Measurements from ENCODE around the gene ARID5A. TPM values are rescaled to one million over a fixed set of nuclear protein-coding genes. Genes with fewer than 3 reads are reported as not detected.
A peak's percentile ranks its signal among the peaks of the same experiment; 100 is the strongest.

ARID5A gene
- total and polyA plus RNA-seq, 2 of the 13 experiments (the other 11 are each of a cell fraction or from before 2014, with no cell fraction given) = 6.0 to 9.5 TPM

- TF ChIP-seq ZNF790 (CRISPR knock-in tag; IDR thresholded peaks at IDR 0.05; ENCODE audit: borderline replicate concordance) = no peak
- TF ChIP-seq, protein P1, sequence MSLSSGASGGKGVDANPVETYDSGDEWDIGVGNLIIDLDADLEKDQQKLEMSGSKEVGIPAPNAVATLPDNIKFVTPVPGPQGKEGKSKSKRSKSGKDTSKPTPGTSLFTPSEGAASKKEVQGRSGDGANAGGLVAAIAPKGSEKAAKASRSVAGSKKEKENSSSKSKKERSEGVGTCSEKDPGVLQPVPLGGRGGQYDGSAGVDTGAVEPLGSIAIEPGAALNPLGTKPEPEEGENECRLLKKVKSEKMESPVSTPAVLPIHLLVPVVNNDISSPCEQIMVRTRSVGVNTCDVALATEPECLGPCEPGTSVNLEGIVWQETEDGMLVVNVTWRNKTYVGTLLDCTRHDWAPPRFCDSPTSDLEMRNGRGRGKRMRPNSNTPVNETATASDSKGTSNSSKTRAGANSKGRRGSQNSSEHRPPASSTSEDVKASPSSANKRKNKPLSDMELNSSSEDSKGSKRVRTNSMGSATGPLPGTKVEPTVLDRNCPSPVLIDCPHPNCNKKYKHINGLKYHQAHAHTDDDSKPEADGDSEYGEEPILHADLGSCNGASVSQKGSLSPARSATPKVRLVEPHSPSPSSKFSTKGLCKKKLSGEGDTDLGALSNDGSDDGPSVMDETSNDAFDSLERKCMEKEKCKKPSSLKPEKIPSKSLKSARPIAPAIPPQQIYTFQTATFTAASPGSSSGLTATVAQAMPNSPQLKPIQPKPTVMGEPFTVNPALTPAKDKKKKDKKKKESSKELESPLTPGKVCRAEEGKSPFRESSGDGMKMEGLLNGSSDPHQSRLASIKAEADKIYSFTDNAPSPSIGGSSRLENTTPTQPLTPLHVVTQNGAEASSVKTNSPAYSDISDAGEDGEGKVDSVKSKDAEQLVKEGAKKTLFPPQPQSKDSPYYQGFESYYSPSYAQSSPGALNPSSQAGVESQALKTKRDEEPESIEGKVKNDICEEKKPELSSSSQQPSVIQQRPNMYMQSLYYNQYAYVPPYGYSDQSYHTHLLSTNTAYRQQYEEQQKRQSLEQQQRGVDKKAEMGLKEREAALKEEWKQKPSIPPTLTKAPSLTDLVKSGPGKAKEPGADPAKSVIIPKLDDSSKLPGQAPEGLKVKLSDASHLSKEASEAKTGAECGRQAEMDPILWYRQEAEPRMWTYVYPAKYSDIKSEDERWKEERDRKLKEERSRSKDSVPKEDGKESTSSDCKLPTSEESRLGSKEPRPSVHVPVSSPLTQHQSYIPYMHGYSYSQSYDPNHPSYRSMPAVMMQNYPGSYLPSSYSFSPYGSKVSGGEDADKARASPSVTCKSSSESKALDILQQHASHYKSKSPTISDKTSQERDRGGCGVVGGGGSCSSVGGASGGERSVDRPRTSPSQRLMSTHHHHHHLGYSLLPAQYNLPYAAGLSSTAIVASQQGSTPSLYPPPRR (CRISPR knock-in tag; IDR thresholded peaks at IDR 0.05; ENCODE audit: borderline replicate concordance) = 0 out of 2 replicates have a peak, but pooled peaks have one; percentile 7
- TF ChIP-seq, protein P2, sequence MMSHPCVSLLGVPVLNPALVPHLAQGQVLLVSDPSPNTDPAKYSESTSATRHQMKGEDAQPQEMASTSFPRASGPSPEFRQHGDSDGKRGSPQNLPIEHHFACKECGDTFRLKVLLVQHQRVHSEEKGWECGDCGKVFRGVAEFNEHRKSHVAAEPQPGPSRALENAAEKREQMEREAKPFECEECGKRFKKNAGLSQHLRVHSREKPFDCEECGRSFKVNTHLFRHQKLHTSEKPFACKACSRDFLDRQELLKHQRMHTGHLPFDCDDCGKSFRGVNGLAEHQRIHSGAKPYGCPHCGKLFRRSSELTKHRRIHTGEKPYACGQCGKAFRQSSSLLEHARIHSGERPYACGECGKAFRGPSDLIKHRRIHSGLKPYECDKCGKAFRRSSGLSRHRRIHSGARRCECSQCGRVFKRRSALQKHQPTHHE (CRISPR knock-in tag; IDR thresholded peaks at IDR 0.05; ENCODE audit: borderline replicate concordance) = peak; percentile 76; the same call in 1 of the 2 replicates
- no peak for TF ChIP-seq PBX3 (CRISPR knock-in tag; IDR thresholded peaks at IDR 0.05; ENCODE audit: borderline replicate concordance)
- peak; percentile 91; the same call in 1 of the 2 replicates for TF ChIP-seq DMAP1 (CRISPR knock-in tag; IDR thresholded peaks at IDR 0.05)
- peak; percentile 85; the same call in 1 of the 2 replicates for TF ChIP-seq SMAD3 (CRISPR knock-in tag; IDR thresholded peaks at IDR 0.05)
- TF ChIP-seq CBX5 (CRISPR knock-in tag; IDR thresholded peaks at IDR 0.05; ENCODE audit: borderline replicate concordance) = peak; percentile 65; the same call in 1 of the 2 replicates
- no peak; the same call in none of the 2 replicates for TF ChIP-seq CBFB (CRISPR knock-in tag; IDR thresholded peaks at IDR 0.05)
- TF ChIP-seq ZBTB38 (CRISPR knock-in tag; IDR thresholded peaks at IDR 0.05) = peak; percentile 89
- TF ChIP-seq RARG (CRISPR knock-in tag; IDR thresholded peaks at IDR 0.05; ENCODE audit: low read depth) = peak; percentile 16; the same call in 1 of the 2 replicates
- no peak for TF ChIP-seq ZNF577 (CRISPR knock-in tag; IDR thresholded peaks at IDR 0.05; ENCODE audit: borderline replicate concordance, low read depth)
- TF ChIP-seq ZNF556 (CRISPR knock-in tag; IDR thresholded peaks at IDR 0.05; ENCODE audit: borderline replicate concordance) = peak; percentile 90; the same call in 1 of the 2 replicates
- TF ChIP-seq ZNF768 (CRISPR knock-in tag; IDR thresholded peaks at IDR 0.05) = peak; percentile 73
- TF ChIP-seq, protein P3, sequence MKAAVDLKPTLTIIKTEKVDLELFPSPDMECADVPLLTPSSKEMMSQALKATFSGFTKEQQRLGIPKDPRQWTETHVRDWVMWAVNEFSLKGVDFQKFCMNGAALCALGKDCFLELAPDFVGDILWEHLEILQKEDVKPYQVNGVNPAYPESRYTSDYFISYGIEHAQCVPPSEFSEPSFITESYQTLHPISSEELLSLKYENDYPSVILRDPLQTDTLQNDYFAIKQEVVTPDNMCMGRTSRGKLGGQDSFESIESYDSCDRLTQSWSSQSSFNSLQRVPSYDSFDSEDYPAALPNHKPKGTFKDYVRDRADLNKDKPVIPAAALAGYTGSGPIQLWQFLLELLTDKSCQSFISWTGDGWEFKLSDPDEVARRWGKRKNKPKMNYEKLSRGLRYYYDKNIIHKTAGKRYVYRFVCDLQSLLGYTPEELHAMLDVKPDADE (CRISPR knock-in tag; IDR thresholded peaks at IDR 0.05) = no peak
- TF ChIP-seq SOX5 (CRISPR knock-in tag; IDR thresholded peaks at IDR 0.05; ENCODE audit: borderline replicate concordance) = peak; percentile 81; the same call in 1 of the 2 replicates
- TF ChIP-seq ZNF263 (CRISPR knock-in tag; IDR thresholded peaks at IDR 0.05) = peak; percentile 82
- TF ChIP-seq ZNF276 (CRISPR knock-in tag; IDR thresholded peaks at IDR 0.05; ENCODE audit: low read depth) = peak; percentile 99
- no peak for TF ChIP-seq MLLT10 (CRISPR knock-in tag; IDR thresholded peaks at IDR 0.05)
Measured at GRCh38 chr2:96549967-96550786, 13.6 kb downstream of the ARID5A start (continued).
